CD4-positive, alpha-beta T cell treated with Interleukin-6 for 4 hours (primary cell): ENCODE results near the gene TLCD3B.
"Not testable (repeated sequence)": the region's sequence is repeated elsewhere in the genome, so short reads cannot be mapped to it uniquely, and the experiment has no call there.

Experiments
- DNase-seq: peaks from one replicate; pipeline ENCODE4 v3.0.0-alpha.2; 2020; ENCODE audit warnings: mixed read lengths

The TLCD3B gene

GRCh38 chr16:30060836-30061554, 29.9 kb upstream of the TLCD3B start:
- DNase-seq: no peak

- no peak for DNase-seq
These were observed 29.3 kb upstream of the TLCD3B start for GRCh38 chr16:30060346-30060745.

- peak; percentile 61 for DNase-seq
These were observed 24.0 kb upstream of the TLCD3B start for GRCh38 chr16:30054959-30055553.

GRCh38 chr16:30054451-30054850, 23.4 kb upstream of the TLCD3B start:
- no peak for DNase-seq

GRCh38 chr16:30053376-30054015, 22.4 kb upstream of the TLCD3B start:
- DNase-seq: no peak

- peak; percentile 91 for DNase-seq
These were observed 21.8 kb upstream of the TLCD3B start for GRCh38 chr16:30052671-30053372.

GRCh38 chr16:30051518-30051917, 20.4 kb upstream of the TLCD3B start:
- no peak for DNase-seq

GRCh38 chr16:30049871-30050270, 18.8 kb upstream of the TLCD3B start:
- DNase-seq: no peak

GRCh38 chr16:30046588-30046987, 15.5 kb upstream of the TLCD3B start:
- no peak for DNase-seq

GRCh38 chr16:30046178-30046577, 15.1 kb upstream of the TLCD3B start:
- DNase-seq: no peak

GRCh38 chr16:30041841-30042240, 10.8 kb upstream of the TLCD3B start:
- DNase-seq: peak; percentile 42

- not testable (repeated sequence) for DNase-seq
These were observed 9.6 kb upstream of the TLCD3B start for GRCh38 chr16:30040690-30041089.

- no peak for DNase-seq
These were observed 9.2 kb upstream of the TLCD3B start for GRCh38 chr16:30040221-30040620.

- DNase-seq: no peak
These were observed 2.2 kb upstream of the TLCD3B start for GRCh38 chr16:30033270-30033669.

GRCh38 chr16:30032083-30032819, 1.2 kb upstream of the TLCD3B start:
- DNase-seq: peak; percentile 66

GRCh38 chr16:30031477-30031918, 427 bp upstream of the TLCD3B start:
- no peak for DNase-seq

GRCh38 chr16:30030011-30030685, 923 bp downstream of the TLCD3B start:
- DNase-seq: no peak

GRCh38 chr16:30028438-30029076, 2.5 kb downstream of the TLCD3B start:
- peak; percentile 23 for DNase-seq

- no peak for DNase-seq
These were observed 3.3 kb downstream of the TLCD3B start for GRCh38 chr16:30027588-30028437.

GRCh38 chr16:30026449-30026848, 4.6 kb downstream of the TLCD3B start:
- no peak for DNase-seq

GRCh38 chr16:30025574-30025973, 5.5 kb downstream of the TLCD3B start:
- no peak for DNase-seq
